Calu3 (cell line): Measurements from ENCODE around the gene KIT. TPM values are rescaled to one million over a fixed set of nuclear protein-coding genes. Genes with fewer than 3 reads are reported as not detected.

Experiments
- BruUV-seq: library from RNA; stranded (reverse); fragments of 400-500 nt; replicated peaks from 2 replicates; lab custom pipeline; 2021; lab: Mats Ljungman, UMichigan
- CTCF ChIA-PET: fragments of 300-600 bp; sonication (Branson Sonifier 250); formaldehyde crosslinking; loops from one replicate; lab custom pipeline; 2022; ENCODE audit warnings: antibody characterized with exemption; lab: Charles Lee
- DNase-seq: peaks from one replicate; pipeline ENCODE4 v3.0.0; 2022
- H3K27ac Mint-ChIP-seq: one replicate; pipeline ENCODE4 v1.8.0; 2022; ENCODE audit warnings: mixed read lengths; ENCODE audit not compliant: unreplicated experiment
- H3K27me3 Mint-ChIP-seq: one replicate; pipeline ENCODE4 v1.8.0; 2022; ENCODE audit warnings: mixed read lengths; ENCODE audit not compliant: unreplicated experiment
- H3K36me3 Mint-ChIP-seq: one replicate; pipeline ENCODE4 v1.8.0; 2022; ENCODE audit warnings: mild to moderate bottlenecking, moderate library complexity, mixed read lengths; ENCODE audit not compliant: insufficient read depth, unreplicated experiment
- H3K4me1 Mint-ChIP-seq: one replicate; pipeline ENCODE4 v1.8.0; 2022; ENCODE audit warnings: mild to moderate bottlenecking, low read depth, mixed read lengths; ENCODE audit not compliant: unreplicated experiment
- H3K4me3 Mint-ChIP-seq: one replicate; pipeline ENCODE4 v1.8.0; 2022; ENCODE audit warnings: mild to moderate bottlenecking, low read depth, moderate library complexity, mixed read lengths; ENCODE audit not compliant: unreplicated experiment
- H3K9me3 Mint-ChIP-seq: one replicate; pipeline ENCODE4 v1.8.0; 2022; ENCODE audit warnings: low read depth, mixed read lengths; ENCODE audit not compliant: unreplicated experiment
- intact Hi-C: fragments of 100-400 bp; cut with micrococcal nuclease; formaldehyde crosslinking; loops from one replicate; pipeline ENCODE4 v1.10.0; 2022; ENCODE audit not compliant: unreplicated experiment
- total RNA-seq: library from RNA; stranded (reverse); gene quantifications from 2 replicates; pipeline ENCODE4 v1.2.3, GENCODE V29; 2022
- TF ChIP-seq, protein P1 (sequence below): fragments of 200-600 bp; IDR thresholded peaks from one replicate; pipeline ENCODE4 v1.8.0; 2022; ENCODE audit warnings: antibody characterized with exemption; ENCODE audit not compliant: unreplicated experiment

The KIT gene
- total RNA-seq, 1 experiment from 2014 or later: not detected

- Mint-ChIP-seq H3K36me3 (no peaks in the 10 kb centered on the region), H3K27me3 (peaks cover 42% of the 10 kb centered on the region), H3K4me1 (no peaks in the 10 kb centered on the region), H3K4me3 (no peak overlapping the region), H3K27ac (no peak overlapping the region), H3K9me3 (no peaks in the 10 kb centered on the region)
- CTCF ChIA-PET: no interaction called here
- DNase-seq: no peak
- BruUV-seq: no TSS peak
- intact Hi-C loops: no loop called here
- TF ChIP-seq, protein P1, sequence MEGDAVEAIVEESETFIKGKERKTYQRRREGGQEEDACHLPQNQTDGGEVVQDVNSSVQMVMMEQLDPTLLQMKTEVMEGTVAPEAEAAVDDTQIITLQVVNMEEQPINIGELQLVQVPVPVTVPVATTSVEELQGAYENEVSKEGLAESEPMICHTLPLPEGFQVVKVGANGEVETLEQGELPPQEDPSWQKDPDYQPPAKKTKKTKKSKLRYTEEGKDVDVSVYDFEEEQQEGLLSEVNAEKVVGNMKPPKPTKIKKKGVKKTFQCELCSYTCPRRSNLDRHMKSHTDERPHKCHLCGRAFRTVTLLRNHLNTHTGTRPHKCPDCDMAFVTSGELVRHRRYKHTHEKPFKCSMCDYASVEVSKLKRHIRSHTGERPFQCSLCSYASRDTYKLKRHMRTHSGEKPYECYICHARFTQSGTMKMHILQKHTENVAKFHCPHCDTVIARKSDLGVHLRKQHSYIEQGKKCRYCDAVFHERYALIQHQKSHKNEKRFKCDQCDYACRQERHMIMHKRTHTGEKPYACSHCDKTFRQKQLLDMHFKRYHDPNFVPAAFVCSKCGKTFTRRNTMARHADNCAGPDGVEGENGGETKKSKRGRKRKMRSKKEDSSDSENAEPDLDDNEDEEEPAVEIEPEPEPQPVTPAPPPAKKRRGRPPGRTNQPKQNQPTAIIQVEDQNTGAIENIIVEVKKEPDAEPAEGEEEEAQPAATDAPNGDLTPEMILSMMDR: no peak
These were observed 37.6 kb downstream of the KIT start for GRCh38 chr4:54695337-54695736.

GRCh38 chr4:54695788-54696187 is 38.0 kb downstream of the KIT start:
- Mint-ChIP-seq H3K9me3 (no peaks in the 10 kb centered on the region), H3K27ac (no peak overlapping the region), H3K4me1 (no peaks in the 10 kb centered on the region), H3K27me3 (peaks cover 40% of the 10 kb centered on the region), H3K4me3 (no peak overlapping the region), H3K36me3 (no peaks in the 10 kb centered on the region)
- CTCF ChIA-PET: no interaction called here
- TF ChIP-seq, protein P1: no peak
- intact Hi-C loops: no loop called here
- DNase-seq: no peak
- no TSS peak for BruUV-seq

DNA sequence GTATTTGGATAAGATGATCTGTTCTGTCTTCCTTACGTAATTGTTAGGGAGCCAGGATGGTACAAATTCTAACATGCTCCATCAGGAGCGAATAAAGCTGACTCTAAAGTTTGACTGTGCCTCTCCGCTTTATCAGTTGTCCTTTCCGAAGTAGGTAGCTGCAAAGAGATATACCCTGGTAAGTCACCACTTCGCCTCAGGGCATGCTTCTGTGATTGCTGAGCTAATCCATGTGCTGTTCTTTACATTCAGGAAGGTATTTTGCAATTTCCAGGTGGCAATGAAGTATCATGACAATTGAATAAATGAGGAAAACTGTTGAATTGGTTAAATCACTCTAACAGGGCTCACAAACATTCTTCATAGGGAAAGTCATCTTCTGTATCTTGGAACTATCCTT is 38.9 kb downstream of the KIT start:
- no TSS peak for BruUV-seq
- H3K4me1 Mint-ChIP-seq: no peaks in the 10 kb centered on the region
- H3K36me3 Mint-ChIP-seq: no peaks in the 10 kb centered on the region
- intact Hi-C loops: no loop called here
- TF ChIP-seq, protein P1: no peak
- H3K27me3 Mint-ChIP-seq: peaks cover 31% of the 10 kb centered on the region
- no peaks in the 10 kb centered on the region for H3K9me3 Mint-ChIP-seq
- no peak for DNase-seq
- CTCF ChIA-PET: no interaction called here
- H3K27ac Mint-ChIP-seq: no peak overlapping the region
- H3K4me3 Mint-ChIP-seq: no peak overlapping the region

- no peaks in the 10 kb centered on the region for H3K27me3 Mint-ChIP-seq
- H3K4me3 Mint-ChIP-seq: no peak overlapping the region
- BruUV-seq: no TSS peak
- H3K27ac Mint-ChIP-seq: no peak overlapping the region
- H3K4me1 Mint-ChIP-seq: no peaks in the 10 kb centered on the region
- no peaks in the 10 kb centered on the region for H3K36me3 Mint-ChIP-seq
- intact Hi-C loops: no loop called here
- no peak for DNase-seq
- TF ChIP-seq, protein P1: no peak
- CTCF ChIA-PET: no interaction called here
- H3K9me3 Mint-ChIP-seq: no peaks in the 10 kb centered on the region
These were observed 43.2 kb downstream of the KIT start for GRCh38 chr4:54700986-54701385.
